ENCODE results near the gene MINDY1.

The MINDY1 gene

DNA sequence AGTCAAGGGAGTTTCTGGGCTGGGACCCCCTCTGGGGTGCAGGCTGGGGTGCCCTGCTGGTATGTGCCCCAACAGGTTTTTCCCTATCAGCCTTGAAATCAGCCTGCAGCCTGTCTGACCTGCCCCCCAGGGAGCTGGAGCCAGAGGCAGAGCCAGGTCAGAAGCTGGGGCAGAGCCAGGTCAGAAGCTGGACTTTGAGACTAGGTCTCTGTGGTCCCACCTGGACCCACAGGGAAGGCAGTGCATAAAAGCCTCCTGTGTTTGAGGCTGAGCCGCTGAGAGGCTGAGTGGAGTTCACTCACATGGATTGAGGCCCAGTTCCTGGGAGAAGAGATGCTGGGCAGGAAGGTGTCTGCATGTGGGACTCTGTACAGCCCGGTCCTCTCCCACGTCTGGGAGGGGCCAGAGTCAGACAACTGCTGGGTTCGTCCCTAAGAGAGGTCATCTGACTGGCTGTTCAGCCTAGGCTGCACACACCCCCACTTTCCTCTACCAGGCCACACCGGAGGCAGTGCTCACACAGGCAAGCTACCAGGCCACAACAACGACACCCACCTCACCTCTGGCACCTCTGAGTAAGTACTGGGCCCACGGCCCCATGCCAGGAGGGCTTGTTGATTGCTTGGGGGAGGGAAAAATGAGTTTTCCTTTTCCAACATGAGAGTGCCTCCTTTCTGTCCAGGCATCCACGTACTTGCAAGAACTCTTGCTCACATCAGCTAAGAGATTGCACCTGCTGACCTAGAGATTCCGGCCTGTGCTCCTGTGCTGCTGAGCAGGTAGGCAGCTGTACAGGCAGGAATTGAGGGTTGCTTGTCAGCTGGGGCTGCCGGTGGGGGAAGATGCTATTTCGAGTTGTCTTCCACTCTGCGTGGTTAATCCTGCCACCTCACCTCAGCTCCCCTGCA, 24.6 kb downstream of the MINDY1 start, which contains the start of gene ANXA9:
TSS of gene ANXA9 (plus strand) at position 488 of the 908 bp plus-strand sequence. CDS start 814 bp downstream, outside the sequence.
- DNase-seq, result no peak

DNA sequence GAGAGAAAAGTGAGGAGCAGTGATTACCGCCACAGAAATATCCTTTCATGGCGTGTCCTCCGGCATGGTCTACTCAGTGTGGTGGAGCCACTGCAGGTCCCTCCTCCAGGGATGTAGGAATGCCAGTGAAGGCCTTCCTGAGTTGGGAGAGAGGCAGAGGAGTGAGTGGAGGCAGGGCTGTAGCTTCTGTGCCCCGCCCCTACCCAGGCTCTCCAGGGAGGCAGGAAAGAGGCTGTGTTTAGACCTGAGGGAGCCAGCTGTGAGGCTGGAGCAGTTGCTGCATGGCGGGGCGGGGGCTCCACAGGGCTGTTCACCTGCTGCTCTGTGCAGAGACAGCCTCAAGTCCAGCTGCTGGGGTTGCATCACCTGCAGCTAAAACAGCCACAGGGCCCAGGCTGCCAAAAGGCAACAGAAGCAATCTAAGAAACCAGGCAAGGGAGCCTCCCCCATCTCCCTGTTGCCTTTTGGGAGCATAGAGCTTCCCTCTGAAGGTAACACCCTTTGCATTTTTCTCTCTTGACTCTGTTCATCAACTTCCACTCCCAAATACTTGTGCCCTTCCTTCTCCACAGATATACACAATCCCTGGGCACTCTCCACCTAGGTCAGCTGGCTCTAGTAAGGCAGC, 25.4 kb downstream of the MINDY1 start:
- no peak for DNase-seq

DNA sequence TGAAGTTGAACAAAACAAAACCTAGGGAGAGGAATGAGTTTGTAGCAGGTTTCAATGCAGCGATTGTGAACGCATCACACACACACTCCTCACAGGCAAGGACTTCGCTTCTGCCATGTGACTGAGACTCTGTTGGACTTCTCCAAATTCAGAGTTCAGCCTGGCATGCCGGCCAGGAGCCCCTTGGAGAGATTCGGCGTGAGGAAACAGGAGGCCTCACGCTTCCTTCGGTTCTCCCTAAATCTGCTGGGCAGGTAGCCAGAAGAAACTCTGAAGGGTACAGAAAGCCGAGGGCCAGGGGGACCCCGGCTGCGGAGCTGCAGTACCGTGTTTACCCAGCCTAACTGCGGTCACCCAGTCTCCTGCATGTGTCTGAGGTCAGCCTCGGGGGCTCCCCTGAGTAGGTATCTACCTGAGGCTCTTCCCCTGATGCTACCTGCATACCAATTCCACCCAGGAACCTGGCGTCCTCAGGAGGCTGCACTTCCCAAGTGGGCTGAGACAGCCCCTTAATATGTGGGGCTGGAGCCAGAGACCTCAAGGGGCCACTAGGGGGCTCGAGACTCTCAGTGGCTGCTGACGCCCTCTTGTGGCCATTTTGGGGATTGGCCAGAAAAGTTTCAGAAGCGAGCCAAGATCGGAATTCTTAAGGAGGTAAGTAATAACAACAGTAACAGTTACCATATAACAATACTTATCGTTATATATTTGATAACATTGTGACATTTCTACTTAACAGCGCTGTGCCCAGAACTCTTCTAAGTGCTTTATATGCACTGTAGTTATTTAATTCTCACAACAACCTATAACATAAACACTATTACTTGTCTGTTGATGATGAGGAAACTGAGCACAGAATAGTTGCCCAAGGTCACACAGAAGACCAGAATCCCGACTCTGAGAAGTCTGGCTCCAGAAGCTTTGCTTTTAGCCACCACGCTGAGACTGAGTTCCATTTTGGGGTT, 27.3 kb downstream of the MINDY1 start:
- DNase-seq, result peak; percentile 92

DNA sequence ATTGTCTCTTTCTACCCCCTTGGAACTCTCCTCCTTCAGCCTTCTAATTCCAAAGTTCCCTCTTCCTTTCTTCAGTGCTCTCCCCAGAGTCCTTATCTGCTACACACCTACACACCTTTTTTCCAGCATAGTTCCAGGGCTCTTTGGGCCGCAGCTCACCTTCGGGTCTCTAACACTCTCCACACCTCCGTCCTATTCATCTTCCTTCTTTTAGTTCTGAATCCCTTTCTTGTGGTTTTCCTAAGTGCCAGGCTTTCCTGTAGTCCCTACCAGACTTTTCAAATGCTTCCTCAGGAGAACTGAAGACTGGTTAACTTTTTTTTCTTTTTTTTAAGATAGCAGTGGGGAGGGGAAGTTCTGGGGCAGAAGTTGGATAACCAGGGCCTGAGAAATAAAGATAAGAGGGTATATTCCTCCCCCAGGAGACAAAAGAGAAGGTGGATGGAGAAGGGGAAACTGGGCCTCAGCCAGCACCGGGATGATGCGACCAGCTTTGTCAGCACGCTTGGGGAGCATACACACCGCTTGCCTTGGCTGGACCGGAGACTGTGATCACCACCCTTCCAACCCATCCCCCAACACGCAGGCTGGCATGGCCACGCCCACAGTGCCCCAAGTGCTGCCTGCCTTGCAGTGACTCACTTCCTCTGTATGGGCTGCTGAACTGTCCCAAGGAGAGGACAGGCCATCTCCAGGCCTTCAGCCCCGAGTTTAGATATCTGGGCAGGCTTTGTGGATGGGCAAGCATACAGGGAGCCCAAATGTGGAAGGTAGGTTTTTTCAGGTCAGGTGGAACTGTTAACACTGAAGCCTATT, 29.6 kb downstream of the MINDY1 start:
- peak; percentile 85 for DNase-seq

DNA sequence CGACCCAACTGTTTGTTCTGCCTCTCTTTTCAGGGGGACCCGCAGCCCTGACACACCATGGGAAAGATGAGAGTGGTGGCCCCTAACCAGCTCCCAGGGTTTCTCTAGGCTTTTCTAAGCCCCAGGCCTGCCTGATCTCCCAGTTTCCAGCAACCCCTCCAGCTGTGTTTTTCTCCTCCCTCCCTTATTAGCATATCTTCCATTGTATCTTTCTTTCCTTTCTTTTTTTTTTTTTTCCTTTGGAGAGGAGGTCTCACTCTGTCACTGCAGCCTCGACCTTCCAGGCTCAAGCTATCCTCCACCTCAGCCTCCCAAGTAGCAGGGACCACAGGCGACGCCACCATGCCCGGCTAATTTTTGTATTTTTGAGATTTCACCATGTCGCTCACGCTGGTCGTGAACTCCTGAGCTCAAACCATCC, 30.3 kb downstream of the MINDY1 start:
- DNase-seq, result no peak

DNA sequence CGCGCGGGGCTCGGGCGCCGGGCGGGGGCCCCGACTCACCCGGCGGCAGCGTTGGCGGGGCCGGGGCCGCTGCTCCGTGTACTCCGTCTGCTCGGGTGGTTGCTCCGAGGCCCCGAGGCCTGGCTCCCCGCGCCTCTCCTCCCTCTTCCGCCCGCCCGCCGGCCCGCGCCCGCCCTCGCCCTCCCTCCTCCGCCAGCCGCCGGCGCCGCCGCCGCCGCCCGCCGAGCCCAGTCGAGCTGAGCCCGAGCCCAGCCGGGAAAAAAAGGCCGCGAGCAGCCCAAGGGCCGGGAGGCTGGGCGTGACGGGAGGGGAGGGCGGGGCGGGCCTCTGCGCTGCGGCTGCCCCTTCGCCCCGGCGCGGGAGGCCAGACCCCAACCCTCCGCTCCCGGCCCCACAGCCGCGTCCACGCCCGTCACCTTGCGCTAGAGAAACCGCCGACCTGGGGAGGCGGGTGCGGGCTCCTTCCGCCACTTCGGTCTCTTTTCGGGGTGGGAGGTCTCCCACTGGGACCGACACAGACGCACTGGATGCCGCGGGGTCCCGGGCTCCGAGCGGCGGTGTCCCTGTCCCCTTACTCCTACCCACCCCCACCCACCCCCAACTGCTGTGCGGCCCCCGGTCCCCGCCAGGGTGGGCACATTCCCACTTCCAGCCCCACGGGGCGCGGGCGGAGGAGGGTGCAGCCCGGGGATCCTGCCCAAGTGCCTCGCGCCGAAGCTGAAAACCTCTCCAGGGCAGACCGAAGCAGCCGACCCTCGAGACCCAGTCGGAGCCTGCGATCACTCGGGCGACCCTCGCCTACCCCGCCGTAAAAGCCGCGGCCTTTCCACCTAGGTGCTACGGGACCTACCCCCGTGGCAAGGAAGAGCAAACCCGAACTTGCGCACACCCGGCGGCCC, 31.9 kb downstream of the MINDY1 start, which contains the start of gene CERS2:
TSS of gene CERS2 (minus strand) at position 256 of the 899 bp plus-strand sequence. CDS start 5,745 bp downstream, outside the sequence.
- DNase-seq, result peak; percentile 82

DNA sequence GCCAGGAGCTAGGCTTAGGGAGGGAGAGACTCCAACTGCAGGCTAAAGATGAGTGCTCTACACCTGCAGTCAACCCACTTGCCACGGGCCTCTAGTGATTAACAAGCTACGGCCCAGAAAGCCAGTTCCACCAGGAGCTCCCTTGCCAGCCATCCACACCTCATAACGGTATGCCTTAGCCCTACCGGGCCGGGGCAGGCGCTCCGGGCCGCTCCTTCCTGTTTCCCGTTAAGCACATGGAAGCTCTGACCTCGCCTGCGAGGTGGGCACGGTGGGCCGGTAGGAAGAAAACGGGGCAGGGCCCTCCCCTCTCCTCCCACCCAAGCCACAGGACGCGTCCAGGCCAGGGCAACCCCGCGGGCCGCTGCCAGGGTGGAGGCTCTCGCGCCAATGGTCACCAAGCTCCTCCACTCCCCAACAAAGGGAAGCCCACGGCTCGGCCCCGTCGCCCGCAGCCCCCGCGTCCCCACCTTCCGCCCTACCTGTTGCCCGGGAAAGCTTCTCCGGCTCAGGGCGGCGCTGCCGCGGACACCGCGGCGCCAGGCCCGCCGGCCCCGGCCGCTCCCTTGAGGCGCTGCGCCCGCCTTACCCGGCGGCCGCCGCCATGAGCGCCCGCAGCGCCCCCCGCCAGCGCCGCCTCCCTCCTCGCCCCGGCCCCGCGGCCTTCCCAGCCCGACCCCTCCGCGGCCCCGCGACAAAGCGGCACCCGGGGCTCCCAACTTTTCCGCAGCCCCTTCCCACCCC, 32.7 kb downstream of the MINDY1 start:
- DNase-seq, result peak; percentile 38

DNA sequence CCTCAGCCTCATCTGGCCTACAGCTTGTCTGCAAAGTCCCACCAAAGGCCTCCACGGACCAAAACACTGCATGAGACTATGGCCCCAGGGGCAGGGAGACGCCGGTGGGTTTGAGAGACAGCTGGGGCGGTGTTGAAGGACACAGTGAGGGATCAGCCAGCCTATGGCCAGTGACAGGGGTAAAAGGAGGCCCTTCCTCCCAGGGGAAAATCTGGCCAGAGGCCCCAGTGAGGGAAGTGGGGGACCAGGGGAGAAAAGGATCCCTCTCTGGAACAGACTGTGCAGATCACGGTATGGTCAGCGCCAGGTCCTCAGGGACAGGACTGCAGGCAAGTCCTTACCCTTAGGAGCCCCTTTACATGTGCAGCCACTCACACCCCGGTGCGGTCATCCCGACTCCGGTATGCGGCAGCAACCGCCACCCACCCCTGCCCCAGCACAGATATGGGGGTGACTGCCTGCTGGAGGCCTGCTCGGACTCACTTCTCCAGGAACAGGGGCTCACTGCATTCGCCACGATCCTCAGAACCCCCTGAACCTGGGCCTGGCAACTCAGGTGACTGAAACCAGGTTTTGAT, 33.4 kb downstream of the MINDY1 start:
- DNase-seq, result no peak

DNA sequence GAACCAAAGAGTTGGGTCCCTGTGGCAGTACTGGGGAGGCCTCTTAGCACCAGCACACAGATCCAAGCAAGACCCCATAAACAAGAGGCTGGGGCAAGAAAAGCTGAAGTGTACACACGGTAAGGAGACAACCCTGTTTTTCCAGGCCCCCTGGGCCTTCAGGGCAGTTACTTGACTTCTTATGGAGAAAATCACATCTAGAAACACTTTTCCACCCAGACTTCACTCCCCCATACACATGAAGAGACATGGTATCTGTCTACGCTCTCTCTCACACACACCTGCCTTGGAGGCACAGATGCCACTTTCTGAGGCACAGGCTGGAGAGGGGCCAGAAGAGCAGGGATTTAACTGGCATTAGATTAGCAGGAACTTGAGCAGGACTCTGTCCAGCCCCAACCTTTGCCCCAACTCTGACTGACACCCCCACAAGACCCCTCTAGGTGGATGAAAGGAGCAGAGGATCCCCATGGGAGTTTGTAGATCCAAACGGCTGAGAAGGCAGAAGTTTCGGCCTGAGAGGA, 34.2 kb downstream of the MINDY1 start:
- no peak for DNase-seq

DNA sequence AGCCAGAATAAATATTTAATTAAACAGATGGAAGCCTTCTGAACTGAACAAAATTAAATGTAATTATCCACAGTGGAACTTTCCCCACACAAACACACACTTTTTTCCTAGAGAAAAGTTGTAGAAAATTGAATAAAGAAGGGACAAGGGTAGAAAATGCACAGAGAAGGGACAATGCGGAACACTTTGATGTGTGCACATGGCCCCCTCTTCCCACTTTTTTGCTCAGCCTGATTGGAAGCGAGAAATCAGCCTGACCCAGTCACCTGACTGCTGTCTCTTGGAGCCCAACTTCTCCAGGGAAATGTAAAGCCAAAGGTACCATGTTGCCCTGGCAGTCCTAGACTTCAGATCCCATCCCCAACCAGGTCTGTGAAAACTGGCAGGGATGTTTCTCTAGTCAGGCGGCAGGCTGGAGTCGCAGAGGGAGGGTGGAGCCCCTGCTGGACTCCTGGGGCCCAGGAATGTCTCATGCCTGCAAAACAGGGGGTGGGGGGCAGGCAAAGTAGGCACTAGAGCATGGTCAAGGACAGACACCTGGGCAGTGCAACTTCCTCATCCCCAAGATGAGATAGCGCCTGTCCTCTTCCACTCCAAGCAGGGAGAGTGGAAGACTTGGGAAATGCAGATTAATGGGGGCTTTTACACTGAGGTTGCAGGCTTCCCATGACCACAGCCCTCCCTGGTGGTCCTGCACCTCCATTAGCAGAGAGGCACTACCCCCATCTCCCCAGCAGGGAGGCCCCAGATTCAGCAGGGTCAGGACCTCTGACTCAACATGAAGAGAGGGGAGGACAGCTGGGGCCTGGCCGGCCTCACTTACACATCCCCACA, 34.9 kb downstream of the MINDY1 start:
- DNase-seq, result peak; percentile 11

DNA sequence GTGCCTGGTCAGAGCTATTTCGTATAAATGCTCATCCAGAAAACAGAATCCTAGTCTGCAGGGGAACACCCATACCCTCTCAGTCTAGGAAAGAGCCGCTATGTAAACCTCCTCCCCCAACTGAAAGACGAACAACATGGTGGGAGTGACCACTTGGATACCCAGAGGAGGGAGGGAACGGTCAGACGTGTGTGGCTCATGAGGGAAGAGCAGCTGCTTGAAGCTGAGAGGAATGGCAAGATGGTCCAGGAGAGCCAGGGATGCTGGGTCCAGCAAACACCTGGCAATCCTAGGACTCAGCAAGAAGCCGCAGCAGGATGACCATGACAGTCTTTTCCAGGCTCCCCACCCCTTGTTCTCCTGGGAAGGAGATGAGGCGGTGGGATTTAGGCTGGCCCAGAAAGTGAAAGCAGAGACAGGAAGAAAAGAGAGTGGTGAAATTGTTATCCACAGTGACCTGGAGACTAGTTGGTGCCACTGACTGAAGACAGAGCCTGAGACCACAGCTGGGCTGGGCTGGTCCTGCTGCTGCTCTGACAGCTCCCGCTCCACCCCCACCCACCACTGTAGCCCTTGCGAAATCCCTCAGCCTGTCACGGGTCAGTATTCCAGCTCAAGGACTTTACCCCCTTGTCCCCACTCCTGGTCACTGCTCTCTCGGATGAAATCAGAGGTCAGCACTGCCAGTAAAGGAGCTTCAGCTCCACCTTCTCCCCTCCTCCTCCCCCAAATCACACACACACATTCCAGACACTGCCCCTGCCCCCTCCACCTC, 35.7 kb downstream of the MINDY1 start:
- DNase-seq, result no peak

DNA sequence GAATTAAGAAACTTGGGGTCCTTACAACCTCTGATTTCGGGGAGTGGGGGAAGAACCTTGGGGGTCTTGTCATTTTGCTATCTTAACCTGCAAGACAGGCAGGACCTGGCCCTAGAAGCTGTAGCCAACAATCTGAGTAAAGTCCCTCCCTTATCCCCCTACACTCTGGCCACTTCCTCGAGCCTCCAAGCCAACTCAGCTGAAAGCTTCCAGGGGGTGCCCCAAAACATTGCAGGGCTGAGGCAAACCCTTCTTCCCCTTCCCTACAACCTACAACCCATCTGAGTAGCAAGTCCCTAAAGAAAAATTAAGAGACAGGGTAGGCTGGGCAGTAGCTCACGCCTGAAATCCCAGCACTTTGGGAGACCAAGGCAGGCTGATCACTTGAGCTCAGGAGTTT, 37.1 kb downstream of the MINDY1 start:
- DNase-seq, result no peak

DNA sequence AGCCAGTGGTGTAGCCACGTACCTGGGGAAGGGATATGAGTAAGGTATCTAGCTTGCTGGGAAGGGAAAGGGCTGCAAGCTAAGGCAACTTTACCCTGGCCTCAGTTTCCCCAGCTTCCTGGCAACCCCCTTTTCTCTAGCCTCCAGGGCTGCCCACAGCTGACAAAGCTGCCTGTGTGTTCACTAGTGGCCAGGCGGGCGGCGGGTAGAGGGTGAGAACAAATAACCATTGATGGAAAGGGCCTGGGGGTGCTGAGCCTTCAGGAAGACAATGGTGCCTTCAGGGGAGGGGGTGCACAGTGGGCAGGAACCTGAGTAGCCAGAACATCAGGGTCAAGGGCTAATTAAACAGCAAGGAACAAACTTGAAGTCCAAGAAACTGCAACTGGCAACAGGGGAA, 38.2 kb downstream of the MINDY1 start:
- no peak for DNase-seq

DNA sequence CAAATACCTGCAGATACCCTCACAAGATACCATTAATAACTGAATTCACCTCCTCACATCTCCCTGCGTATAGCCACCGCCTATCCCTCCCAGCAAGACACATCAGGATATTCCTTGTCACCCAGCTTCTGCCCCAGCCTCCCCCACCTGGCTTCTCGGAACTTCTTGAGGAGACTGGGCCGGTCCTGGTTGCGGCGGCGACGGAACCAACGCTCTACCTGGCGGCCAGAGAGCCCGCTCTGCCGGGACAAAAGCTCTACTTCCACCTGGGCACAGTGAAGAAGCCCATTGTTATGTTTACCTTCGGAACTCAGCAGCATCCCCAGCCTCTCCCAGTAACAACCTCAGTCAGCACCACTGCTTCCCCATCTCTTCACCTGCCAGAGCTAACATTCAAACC, 38.8 kb downstream of the MINDY1 start:
- DNase-seq, result no peak

DNA sequence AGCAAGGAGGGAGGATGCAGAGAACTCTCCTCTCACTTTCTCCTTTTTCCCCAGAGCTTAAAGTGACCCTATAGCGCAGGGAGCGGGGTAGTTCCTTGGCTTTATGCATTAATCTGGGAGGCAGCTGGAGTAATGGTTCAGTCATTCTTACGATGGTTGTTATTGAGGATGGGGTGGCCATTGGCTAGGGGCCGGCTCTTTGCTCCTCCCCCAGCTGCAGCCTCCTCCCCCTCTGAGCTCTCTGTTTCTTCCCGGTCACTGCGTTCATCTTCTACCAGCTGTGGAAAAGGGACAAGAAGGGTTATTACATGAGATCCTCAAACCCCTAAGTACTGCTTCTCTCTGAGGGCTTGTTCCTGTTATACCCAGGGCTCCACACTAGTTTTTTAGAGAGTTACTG, 40.7 kb downstream of the MINDY1 start:
- no peak for DNase-seq

DNA sequence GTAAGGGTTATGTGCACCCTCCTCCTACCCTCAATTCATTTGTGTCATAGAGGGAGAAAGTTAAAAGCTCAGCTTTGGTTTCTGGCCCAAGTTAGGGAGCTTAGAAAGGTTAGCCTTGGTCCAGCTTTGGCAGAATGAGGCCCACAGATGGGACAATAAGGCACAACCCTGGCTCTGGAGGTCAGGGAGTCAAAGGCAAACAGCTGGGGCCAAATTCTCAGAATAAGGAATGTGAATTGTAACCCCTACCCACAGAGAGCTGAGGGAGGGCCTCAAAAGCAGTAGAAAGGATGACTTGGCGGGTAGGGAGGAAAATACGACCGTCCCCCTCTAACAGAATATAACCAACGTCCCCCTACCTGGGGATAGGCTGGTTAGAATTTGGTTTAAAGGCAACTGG, 41.1 kb downstream of the MINDY1 start:
- no peak for DNase-seq

DNA sequence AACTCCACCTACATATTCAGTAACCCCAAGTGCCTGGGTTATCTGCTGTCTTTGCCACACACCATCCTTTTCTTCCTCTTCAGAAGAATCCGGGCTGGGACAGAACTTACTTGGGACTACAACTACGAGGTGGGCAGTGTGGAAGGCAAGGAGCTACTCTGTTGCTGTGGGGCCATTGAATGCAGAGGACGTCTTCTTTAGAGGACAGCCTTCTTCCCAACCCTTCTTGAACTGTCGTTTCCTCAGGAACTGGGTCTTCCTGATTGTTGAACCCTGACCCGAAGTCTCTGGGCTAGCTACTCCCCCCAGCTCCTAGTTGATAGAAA, 42.6 kb downstream of the MINDY1 start:
- no peak for DNase-seq
